Stimulated activated CD4-positive, alpha-beta T cell treated with anti-CD3 and anti-CD28 coated beads, Interleukin-12 subunit alpha, Interleukin-12 subunit beta, amount 100 ng/mL, for 4 hours (primary cell): ENCODE data around the gene ECEL1.
"Not testable (repeated sequence)": the region's sequence is repeated elsewhere in the genome, so short reads cannot be mapped to it uniquely, and the experiment has no call there.

ENCODE experiments used
- DNase-seq: peaks from one replicate; pipeline ENCODE4 v3.0.0-alpha.2; 2020

ECEL1 gene

GRCh38 chr2:232440220-232441018, 47.2 kb downstream of the ECEL1 start:
- peak; percentile 88 for DNase-seq

- DNase-seq = no peak
These were observed 47.9 kb downstream of the ECEL1 start for GRCh38 chr2:232439758-232440135.

GRCh38 chr2:232438951-232439757, 48.5 kb downstream of the ECEL1 start:
- DNase-seq = peak; percentile 44

- no peak for DNase-seq
These were observed 49.5 kb downstream of the ECEL1 start for GRCh38 chr2:232438091-232438490.

- no peak for DNase-seq
These were observed 50.5 kb downstream of the ECEL1 start for GRCh38 chr2:232437195-232437571.

GRCh38 chr2:232436381-232437194, 51.0 kb downstream of the ECEL1 start:
- no peak for DNase-seq

- DNase-seq = no peak
These were observed 51.8 kb downstream of the ECEL1 start for GRCh38 chr2:232435805-232436204.

GRCh38 chr2:232435375-232435648, 52.3 kb downstream of the ECEL1 start:
- no peak for DNase-seq

- no peak for DNase-seq
These were observed 52.9 kb downstream of the ECEL1 start for GRCh38 chr2:232434563-232435374.

- no peak for DNase-seq
These were observed 53.5 kb downstream of the ECEL1 start for GRCh38 chr2:232434091-232434490.

- DNase-seq = not testable (repeated sequence)
These were observed 54.0 kb downstream of the ECEL1 start for GRCh38 chr2:232433622-232434021.

GRCh38 chr2:232432598-232433184, 54.9 kb downstream of the ECEL1 start:
- no peak for DNase-seq

- DNase-seq = no peak
These were observed 55.7 kb downstream of the ECEL1 start for GRCh38 chr2:232431705-232432590.
